Bronchial epithelial cell (primary cell): Measurements from ENCODE around the gene RALY. TPM values are rescaled to one million over a fixed set of nuclear protein-coding genes. Genes with fewer than 3 reads are reported as not detected.

ENCODE experiments used
- DNase-seq: peaks from one replicate; pipeline ENCODE4 v3.0.0-alpha.2; 2010; ENCODE audit warnings: low read depth
- FAIRE-seq: peaks from 2 replicates; lab custom pipeline; 2011; peaks lifted over from hg19 to GRCh38; lab: Jason Lieb, UNC
- H3K27me3 ChIP-seq: 2 replicates; pipeline ENCODE4 v1.5.1; 2011; ENCODE audit warnings: low read length; ENCODE audit not compliant: control insufficient read depth, insufficient read depth
- H3K36me3 ChIP-seq: 2 replicates; pipeline ENCODE4 v1.5.1; 2011; ENCODE audit warnings: low read length; ENCODE audit not compliant: control insufficient read depth, insufficient read depth
- H3K4me3 ChIP-seq: 2 replicates; pipeline ENCODE4 v1.5.1; 2011; ENCODE audit warnings: mild to moderate bottlenecking, low read depth, low read length, control low read depth
- CTCF ChIP-seq: IDR thresholded peaks from 2 replicates; pipeline ENCODE4 v1.5.1; 2011; ENCODE audit warnings: mild to moderate bottlenecking, moderate library complexity, low read length, control low read depth, inconsistent platforms; ENCODE audit not compliant: insufficient read depth, severe bottlenecking
- total RNA-seq: library from RNA; depleted of rRNA; stranded (reverse); fragments of >200 nt; gene quantifications from 2 replicates; pipeline ENCODE4 v1.2.1, GENCODE V29; 2014

Gene RALY
- total RNA-seq, 1 donor from 2014 or later = 75.0 TPM

GRCh38 chr20:34093895-34094294 is 100.2 kb downstream of the RALY start:
- TF ChIP-seq CTCF = no peak
- Histone ChIP-seq H3K36me3 (peaks cover 33% of the 10 kb centered on the region), H3K27me3 (no peaks in the 10 kb centered on the region), H3K4me3 (no peak overlapping the region)
- FAIRE-seq (no peak), DNase-seq (no peak)

GRCh38 chr20:34095825-34096224 is 102.1 kb downstream of the RALY start:
- no peak overlapping the region for H3K4me3 ChIP-seq
- H3K36me3 ChIP-seq = peaks cover 31% of the 10 kb centered on the region
- FAIRE-seq (no peak), DNase-seq (no peak)
- TF ChIP-seq CTCF = no peak
- no peaks in the 10 kb centered on the region for H3K27me3 ChIP-seq

GRCh38 chr20:34096699-34097444 is 103.2 kb downstream of the RALY start:
- FAIRE-seq (no peak), DNase-seq (no peak)
- Histone ChIP-seq H3K4me3 (no peak overlapping the region), H3K27me3 (no peaks in the 10 kb centered on the region), H3K36me3 (peaks cover 31% of the 10 kb centered on the region)
- TF ChIP-seq CTCF = no peak

- H3K27me3 ChIP-seq = no peaks in the 10 kb centered on the region
- H3K4me3 ChIP-seq = no peak overlapping the region
- DNase-seq (no peak), FAIRE-seq (no peak)
- no peak for TF ChIP-seq CTCF
- peaks cover 31% of the 10 kb centered on the region for H3K36me3 ChIP-seq
Observed at GRCh38 chr20:34098570-34098969, 104.9 kb downstream of the RALY start.

GRCh38 chr20:34099675-34100074 is 106.0 kb downstream of the RALY start:
- no peaks in the 10 kb centered on the region for H3K27me3 ChIP-seq
- no peak for TF ChIP-seq CTCF
- DNase-seq = no peak
- FAIRE-seq = no peak
- no peak overlapping the region for H3K4me3 ChIP-seq
- peaks cover 30% of the 10 kb centered on the region for H3K36me3 ChIP-seq

GRCh38 chr20:34100576-34100975 is 106.9 kb downstream of the RALY start:
- Histone ChIP-seq H3K27me3 (no peaks in the 10 kb centered on the region), H3K36me3 (peaks cover 30% of the 10 kb centered on the region), H3K4me3 (no peak overlapping the region)
- FAIRE-seq (no peak), DNase-seq (no peak)
- no peak for TF ChIP-seq CTCF
